Stimulated activated CD4-positive, alpha-beta T cell treated with anti-CD3 and anti-CD28 coated beads, Interleukin-4, amount 100 ng/mL, for 4 hours (primary cell): ENCODE results near the gene EXOC6B.
"Not testable (repeated sequence)": the region's sequence is repeated elsewhere in the genome, so short reads cannot be mapped to it uniquely, and the experiment has no call there.

ENCODE experiments used
- DNase-seq, 2 experiments: peaks; one replicate each; pipeline ENCODE4 v3.0.0-alpha.2; 2020

The EXOC6B gene

GRCh38 chr2:72535586-72535985 lies 290.2 kb downstream of the EXOC6B start:
- not testable (repeated sequence) for DNase-seq

- no peak for DNase-seq
Measured at GRCh38 chr2:72533765-72534164, 292.1 kb downstream of the EXOC6B start.

DNA sequence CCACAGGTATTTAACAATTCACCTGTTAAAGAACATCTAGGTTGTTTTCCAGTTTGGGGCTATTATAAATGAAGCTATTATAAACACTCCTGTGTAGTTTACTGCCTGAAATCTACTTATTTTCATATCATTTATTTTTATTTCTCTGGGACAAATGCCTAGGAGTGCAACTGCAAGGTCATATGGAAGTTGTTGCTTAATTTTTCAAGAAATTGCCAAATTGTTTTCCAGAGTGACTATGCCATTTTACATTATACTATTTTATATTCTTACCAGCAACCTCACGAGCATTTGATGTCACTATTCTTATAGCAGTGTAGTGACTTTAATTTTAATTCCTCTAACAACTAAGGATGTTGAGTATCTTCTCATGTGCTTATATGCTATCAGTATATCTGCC lies 298.4 kb downstream of the EXOC6B start:
- no peak for DNase-seq

GRCh38 chr2:72526623-72527022 lies 299.2 kb downstream of the EXOC6B start:
- DNase-seq, result no peak

DNA sequence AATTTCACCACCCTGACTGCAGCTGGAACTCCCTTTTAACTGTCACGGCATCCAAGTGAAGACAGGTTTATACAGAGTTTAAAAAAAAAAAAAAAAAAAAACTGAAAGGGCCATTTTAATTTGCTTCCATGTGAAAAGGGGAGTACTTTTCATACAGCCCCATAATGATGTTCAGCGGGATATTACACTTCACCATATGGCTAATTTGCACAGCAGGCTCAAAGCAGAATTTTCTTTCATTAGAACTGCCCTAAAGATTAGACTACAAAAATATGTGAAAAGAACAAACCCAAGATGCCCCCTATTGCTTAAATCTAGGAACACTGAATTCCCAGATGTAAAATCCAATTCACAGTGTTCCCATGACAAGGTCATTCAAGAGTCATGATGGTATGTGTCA lies 301.8 kb downstream of the EXOC6B start:
- no peak for DNase-seq

DNA sequence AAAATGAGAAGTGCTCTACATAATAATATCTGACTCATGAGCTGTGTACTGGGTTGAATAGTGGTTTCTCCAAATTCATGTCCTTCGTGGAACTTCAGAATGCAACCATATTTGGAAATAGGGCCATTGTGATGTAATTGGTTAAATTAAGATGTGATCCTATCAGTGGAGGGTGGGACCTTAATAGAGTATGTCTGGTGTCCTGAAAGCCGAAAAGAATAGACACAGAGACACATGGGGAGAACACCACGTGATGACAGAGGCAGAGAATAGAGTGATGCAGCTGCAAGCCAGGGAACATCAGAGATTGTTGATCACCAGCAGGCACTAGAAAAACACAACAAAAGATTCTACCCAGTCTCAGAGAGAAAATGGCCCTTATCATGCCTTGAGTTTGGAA lies 310.1 kb downstream of the EXOC6B start:
- no peak for DNase-seq

DNA sequence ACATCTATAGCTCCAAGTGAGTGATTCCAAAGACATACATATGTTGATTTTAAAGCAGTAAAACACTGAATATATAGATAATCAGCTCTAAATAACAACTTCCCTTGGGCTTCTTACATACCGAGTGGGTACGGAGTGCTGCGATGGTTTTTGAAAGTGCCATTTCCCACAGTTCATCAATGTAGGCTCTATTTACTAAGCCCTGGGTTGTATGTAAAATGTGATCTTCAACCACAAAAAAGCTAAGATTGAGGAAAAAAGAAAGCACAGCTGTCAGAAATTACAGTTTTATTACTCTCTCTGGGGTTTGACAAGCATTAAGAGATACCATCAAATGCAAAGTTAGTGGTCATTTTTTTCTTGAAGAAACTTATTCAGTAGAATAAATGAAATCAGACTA lies 312.8 kb downstream of the EXOC6B start:
- DNase-seq, result no peak

DNA sequence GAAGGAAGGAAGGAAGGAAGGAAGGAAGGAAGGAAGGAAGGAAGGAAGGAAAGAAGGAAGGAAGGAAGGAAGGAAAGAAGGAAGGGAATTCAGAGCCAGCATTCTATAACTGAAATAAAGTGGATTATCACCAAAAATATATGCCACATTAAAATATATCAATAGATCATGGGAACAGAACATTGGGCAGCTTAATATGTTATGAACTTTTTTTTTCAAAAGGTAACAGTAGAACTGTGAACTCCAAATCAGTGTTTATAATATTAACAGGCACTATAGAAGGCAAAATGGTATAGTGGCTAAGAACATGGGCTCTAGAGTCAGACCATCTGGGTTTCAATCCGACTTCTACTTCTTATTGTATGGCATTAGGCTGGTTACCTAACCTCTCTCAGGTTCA lies 313.5 kb downstream of the EXOC6B start:
- DNase-seq, result no peak

DNA sequence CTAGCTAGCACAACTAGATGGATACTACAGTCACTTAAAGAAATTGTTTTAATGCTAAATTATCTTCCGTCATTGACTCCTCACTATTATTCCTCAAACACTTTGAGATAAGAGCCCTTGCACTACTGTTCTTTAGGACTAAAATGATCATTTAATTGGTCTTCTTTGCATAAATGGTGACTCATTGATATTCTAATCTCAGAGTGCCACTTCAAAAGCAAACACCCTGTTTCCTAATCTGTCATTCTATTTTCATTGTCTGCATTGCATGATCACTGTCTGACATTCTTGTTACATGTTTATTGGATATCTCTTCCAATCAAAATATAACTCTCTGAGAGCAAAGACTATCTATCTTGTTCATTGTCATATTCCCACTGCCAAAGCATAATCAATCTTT lies 313.9 kb downstream of the EXOC6B start:
- DNase-seq, result no peak

GRCh38 chr2:72497763-72498162 lies 328.1 kb downstream of the EXOC6B start:
- DNase-seq, result no peak

DNA sequence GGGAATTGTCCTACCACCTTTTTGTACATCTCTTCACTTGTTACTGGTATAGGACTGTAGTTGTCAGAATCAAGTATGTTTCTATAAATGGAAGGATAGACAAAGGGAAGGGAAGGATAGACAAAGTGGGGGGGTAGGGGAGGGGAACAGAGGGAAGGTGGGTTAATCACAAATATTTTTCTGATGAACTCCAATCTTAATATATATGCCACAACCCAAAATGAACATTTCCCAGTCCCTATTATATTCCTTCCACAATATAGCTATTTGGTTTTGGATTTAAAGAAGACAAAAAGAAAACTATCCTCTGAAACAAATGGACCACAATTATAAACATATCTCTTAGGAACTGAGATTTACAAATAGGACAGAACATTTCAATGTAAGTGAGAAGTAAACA lies 329.4 kb downstream of the EXOC6B start:
- DNase-seq, result no peak

DNA sequence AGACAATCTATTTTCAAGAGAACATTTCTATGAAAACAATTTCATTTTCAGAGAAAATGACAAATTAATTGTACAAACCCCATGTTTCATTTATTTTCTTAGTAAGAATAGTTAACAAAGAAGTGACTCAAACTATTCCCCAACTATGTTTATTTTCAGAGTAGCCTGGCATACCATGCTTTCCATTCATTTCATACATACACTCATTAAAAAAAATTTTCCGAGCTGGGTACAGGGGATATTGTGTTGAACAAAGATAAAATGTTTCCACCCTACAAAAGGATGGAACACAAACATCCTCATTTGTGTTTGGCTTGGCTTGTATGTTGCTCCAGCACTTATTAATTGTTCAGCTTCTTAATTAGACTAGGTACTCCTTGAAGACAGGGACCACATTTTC lies 331.4 kb downstream of the EXOC6B start:
- DNase-seq, result no peak

GRCh38 chr2:72484622-72485021 lies 341.2 kb downstream of the EXOC6B start:
- not testable (repeated sequence) for DNase-seq

GRCh38 chr2:72483346-72483745 lies 342.5 kb downstream of the EXOC6B start:
- DNase-seq, result no peak

- no peak for DNase-seq
Measured at GRCh38 chr2:72475246-72475645, 350.6 kb downstream of the EXOC6B start.

DNA sequence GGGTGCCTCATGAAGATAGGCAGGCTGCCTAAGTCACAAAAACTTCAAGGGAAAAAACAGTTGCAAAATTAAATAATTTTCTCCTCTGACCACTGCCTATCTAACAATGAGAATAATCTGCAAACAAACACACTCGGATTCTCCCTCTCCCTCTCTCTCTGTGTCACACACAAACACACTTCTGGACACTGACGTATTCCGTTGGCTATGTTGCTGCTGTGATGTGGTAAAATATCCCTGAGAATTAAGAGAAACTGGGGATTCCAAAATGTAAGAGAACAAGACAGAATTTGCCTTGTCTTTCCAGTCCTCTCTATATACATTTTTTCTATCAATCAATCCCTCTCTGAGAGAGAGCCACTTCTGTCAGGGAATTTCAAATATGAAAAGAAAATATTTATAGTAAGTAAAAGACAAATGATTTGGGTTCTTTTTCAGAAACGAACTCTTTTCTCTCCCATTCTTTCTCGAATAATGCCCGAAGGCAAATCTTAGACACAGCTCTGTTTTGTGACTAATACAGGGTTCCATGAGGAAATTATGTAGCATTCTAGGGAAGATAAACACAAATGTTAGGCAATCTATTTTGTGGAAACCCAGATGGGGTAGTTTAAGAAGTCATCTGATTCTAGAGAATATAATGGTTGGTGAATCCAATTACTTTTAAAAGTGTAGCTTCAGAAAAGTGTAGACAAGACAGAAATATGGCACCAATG lies 367.9 kb downstream of the EXOC6B start:
- DNase-seq, result no peak

DNA sequence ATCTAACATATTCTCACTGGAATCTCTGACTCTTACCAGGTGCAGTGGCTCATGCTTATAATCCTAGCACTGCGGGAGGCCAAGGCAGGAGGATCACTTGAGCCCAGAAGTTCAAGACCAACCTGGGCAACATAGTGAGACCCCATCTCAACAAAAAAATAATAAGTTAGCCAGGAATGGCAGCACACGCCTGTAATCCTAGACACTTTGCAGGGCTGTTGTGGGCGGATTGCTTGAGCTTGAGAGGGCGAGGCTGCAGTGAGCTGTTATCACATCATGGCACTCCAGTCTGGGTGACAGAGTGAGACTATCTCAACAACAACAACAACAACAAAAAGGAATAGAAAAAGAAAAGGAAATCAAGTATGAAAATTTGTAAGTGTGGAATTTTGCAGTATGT lies 371.6 kb downstream of the EXOC6B start:
- no peak for DNase-seq

- no peak for DNase-seq
Measured at GRCh38 chr2:72442270-72442669, 383.6 kb downstream of the EXOC6B start.

DNA sequence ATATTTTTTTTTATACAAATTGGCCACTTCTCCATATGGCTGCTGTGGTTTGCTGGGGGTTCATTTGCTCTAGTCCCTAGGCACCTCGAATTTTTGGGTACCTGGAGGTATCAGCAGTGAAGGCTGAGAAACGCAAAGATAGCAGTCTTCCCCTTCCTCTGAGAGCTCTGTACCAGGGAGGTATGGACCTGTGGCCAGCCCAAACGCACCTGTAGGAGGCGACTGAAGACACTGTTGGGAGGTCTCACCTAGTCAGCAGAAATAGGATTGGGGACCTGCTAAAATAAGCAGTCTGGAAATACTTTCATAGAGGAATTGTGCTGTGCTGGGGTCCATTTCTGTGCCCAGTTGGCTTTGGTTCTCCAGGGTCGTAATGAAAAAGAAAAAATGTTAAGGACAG lies 385.9 kb downstream of the EXOC6B start:
- no peak for DNase-seq

DNA sequence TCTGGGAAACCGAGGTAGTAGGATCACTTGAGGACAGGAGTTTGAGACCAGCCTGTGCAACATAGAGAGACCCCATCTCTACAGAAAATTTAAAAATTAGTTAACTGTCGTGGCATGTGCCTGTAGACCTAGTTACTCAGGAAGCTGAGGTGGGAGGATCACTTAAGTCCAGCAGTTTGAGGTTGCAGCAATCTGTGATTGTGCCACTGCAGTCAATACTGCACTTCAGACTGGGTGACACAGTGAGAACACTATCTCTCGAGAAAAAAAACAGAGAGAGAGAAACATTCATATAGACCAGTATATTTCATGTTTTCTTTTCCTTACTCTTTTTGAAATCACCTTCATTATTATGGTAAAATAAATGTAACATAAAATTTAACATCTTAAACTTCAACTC lies 387.5 kb downstream of the EXOC6B start:
- DNase-seq, result no peak

DNA sequence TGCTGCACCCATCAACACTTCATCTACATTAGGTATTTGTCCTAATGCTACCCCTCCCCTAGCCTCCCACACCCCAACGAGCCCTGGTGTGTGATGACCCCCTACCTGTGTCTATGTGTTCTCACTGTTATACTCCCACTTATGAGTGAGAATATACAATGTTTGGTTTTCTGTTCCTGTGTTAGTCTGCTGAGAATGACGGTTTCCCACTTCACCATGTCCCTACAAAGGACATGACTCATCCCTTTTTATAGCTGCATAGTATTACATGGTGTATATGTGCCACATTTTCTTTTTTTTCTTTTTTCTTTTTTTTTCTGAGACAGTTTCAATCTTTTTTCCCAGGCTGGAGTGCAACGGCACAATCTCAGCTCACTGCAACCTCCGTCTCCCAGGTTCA lies 394.1 kb downstream of the EXOC6B start:
- DNase-seq, result no peak

DNA sequence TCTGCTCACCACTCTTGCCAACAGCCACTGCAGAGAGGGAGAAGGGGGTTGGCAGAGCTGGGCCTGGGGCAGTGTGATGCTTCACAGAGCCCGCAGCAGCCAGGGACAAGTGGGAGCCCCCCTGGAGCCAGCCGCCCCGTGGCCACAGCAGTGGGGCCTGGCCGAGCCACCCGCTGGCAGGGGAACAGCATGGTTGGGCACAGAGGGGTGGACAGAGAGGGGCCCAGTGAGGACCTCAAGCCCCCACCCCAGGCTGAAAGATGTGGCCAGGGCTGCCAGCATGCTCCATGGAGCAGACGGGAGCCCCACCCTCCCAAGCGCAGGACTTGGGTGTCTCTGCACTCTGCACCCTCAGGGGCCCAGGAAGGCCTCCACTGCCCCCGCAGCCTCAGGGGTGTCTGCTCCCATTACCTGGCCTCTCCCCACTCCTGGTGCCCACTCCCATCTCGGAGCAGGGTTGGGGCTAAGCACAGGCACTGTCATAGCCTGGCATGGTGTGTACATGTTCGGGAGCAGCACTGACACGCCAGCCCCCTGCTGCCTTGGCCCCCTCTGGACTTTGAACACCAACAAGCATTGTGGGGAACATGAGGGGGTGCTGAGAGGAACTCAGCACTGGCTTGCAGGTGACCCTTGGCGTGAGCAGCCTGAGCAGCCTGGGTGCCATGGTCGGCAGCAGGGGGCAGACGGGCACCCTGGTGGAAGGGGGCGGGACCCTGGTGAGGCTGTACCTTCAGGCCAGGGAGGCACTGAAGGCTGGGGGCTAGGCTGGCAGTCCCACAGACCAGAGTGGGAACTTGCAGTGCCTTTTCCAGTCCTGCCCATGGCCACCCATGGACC lies 398.6 kb downstream of the EXOC6B start:
- no peak for DNase-seq

DNA sequence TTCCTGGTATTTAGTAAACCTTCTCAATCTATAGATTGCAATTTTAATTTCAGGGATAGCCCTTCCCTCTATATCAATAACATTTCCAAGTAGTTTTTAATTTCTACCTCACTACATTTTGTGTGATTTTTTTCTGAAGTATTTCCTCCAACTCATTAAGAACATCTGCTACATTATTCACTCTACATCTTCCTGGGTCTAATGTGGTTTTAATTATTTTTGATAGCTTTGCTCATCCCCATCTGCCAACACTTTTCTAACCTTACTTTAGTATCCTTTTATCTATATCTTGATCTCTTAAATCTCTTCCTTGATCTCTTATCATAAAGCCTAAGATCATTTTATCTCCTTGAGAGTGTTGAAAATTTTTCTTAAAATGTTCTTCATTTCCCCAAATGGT lies 399.8 kb downstream of the EXOC6B start:
- DNase-seq, result no peak

DNA sequence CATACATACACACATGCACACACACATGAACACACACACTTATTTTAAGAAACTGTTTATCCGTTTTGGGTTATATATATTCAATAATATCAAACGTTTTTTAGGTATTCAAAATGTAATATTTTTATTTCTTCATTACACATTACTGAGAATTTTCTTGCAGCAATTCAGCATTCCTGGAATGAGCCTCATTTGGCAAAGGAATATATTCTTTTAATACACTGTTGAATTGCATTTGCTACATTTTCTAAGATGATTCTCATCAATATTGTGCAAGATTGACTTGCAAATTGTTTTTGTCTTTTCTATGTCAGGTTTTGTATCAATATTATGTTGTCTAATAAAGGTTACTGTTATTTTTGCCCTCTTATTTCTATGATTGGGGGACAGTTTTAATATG lies 402.1 kb downstream of the EXOC6B start:
- no peak for DNase-seq
